GM12878 (cell line): ENCODE data around the gene MAPKBP1. TPM values are rescaled to one million over a fixed set of nuclear protein-coding genes. Genes with fewer than 3 reads are reported as not detected.

Source experiments
- ATAC-seq: fragments of 200-7000 bp; cut with Tn5 transposase; 3 replicates; pipeline ENCODE4 v1.9.1; 2020; ENCODE audit warnings: mild to moderate bottlenecking, moderate library complexity
- BruUV-seq: library from RNA; stranded (reverse); fragments of 400-500 nt; replicated peaks from 2 replicates; lab custom pipeline; 2021; lab: Mats Ljungman, UMichigan
- CTCF ChIA-PET: fragments of 300-600 bp; sonication (Branson Sonifier 250); formaldehyde crosslinking; extraction: SDS; loops from one replicate; lab custom pipeline; 2021; ENCODE audit warnings: inconsistent platforms; lab: Yijun Ruan, JAX
- POLR2A ChIA-PET: fragments of 350-600 bp; formaldehyde crosslinking; extraction: SDS; loops from one replicate; lab custom pipeline; 2021; ENCODE audit warnings: inconsistent platforms; lab: Charles Lee
- RAD21 ChIA-PET: fragments of 300-600 bp; sonication (Branson Sonifier 250); formaldehyde crosslinking; loops from one replicate; lab custom pipeline; 2023; ENCODE audit warnings: antibody characterized with exemption; ENCODE audit not compliant: unreplicated experiment; lab: Charles Lee
- SMC1A ChIA-PET: fragments of 300-600 bp; sonication (Branson Sonifier 250); formaldehyde crosslinking; loops from one replicate; lab custom pipeline; 2023; ENCODE audit not compliant: unreplicated experiment, uncharacterized antibody; lab: Charles Lee
- DNase-seq: peaks from one replicate; pipeline ENCODE4 v3.0.0-alpha.2; 2011; ENCODE audit warnings: low read depth, low spot score
- FAIRE-seq: peaks from 3 replicates; lab custom pipeline; 2011; peaks lifted over from hg19 to GRCh38; lab: Jason Lieb, UNC
- H2AFZ ChIP-seq: 2 replicates; pipeline ENCODE4 v1.6.0; 2011; ENCODE audit warnings: low read depth, low read length, control low read depth; ENCODE audit not compliant: control insufficient read depth
- H3K27ac ChIP-seq: 2 replicates; pipeline ENCODE4 v1.5.1; 2011; ENCODE audit warnings: control low read depth; ENCODE audit not compliant: control insufficient read depth, insufficient read depth
- H3K27me3 ChIP-seq, 2 experiments: replicated peaks in 1 of 2; 2 replicates each; pipeline versions ENCODE4 v1.6.0 to v1.6.1; 2011; ENCODE audit warnings: low read length in 1 of 2; ENCODE audit not compliant: control insufficient read depth in 2 of 2, insufficient read depth in 2 of 2
- H3K36me3 ChIP-seq, 2 experiments: 2 replicates each; pipeline ENCODE4 v1.5.1; 2011; ENCODE audit warnings: low read length in 1 of 2; ENCODE audit not compliant: control insufficient read depth in 2 of 2, insufficient read depth in 2 of 2
- H3K4me1 ChIP-seq: 2 replicates; pipeline ENCODE4 v1.6.1; 2011; ENCODE audit warnings: mild to moderate bottlenecking, low read length, moderate library complexity, mixed read lengths; ENCODE audit not compliant: control insufficient read depth, insufficient read depth
- H3K4me2 ChIP-seq: 2 replicates; pipeline ENCODE4 v1.6.0; 2011; ENCODE audit warnings: control low read depth; ENCODE audit not compliant: control insufficient read depth, insufficient read depth
- H3K4me3 ChIP-seq: fragments of 200-600 bp; sonication (generic); 2 replicates; pipeline ENCODE4 v1.5.1; 2016
- H3K79me2 ChIP-seq: 2 replicates; pipeline ENCODE4 v1.6.0; 2011; ENCODE audit warnings: low read length; ENCODE audit not compliant: control insufficient read depth, insufficient read depth
- H3K9ac ChIP-seq: 2 replicates; pipeline ENCODE4 v1.8.0; 2011; ENCODE audit warnings: low read length, control low read depth, mixed read lengths; ENCODE audit not compliant: control insufficient read depth, insufficient read depth
- H3K9me3 ChIP-seq: replicated peaks from 3 replicates; pipeline ENCODE4 v1.5.1; 2011; ENCODE audit warnings: mild to moderate bottlenecking, low read length; ENCODE audit not compliant: control insufficient read depth, insufficient read depth
- H4K20me1 ChIP-seq: 2 replicates; pipeline ENCODE4 v1.6.0; 2011; ENCODE audit not compliant: control insufficient read depth, insufficient read depth
- BACH1 ChIP-seq: fragments of 450-650 bp; IDR thresholded peaks from 2 replicates; pipeline ENCODE4 v1.6.1; 2017; ENCODE audit warnings: mild to moderate bottlenecking, borderline replicate concordance
- CBX5 ChIP-seq: sonication (generic); IDR thresholded peaks from 2 replicates; pipeline ENCODE4 v1.6.1; 2016; ENCODE audit warnings: low read depth, moderate library complexity, mild to moderate bottlenecking, inconsistent platforms
- EED ChIP-seq: sonication (generic); IDR thresholded peaks from 2 replicates; pipeline ENCODE4 v1.6.1; 2016; ENCODE audit warnings: antibody characterized with exemption, low read depth
- GABPA ChIP-seq: IDR thresholded peaks from 2 replicates; pipeline ENCODE4 v1.6.1; 2014; ENCODE audit warnings: antibody characterized with exemption, low read depth, mild to moderate bottlenecking, inconsistent platforms
- MEF2B ChIP-seq: fragments of 450-650 bp; IDR thresholded peaks from 2 replicates; pipeline ENCODE4 v1.6.1; 2018; ENCODE audit warnings: mild to moderate bottlenecking, moderate library complexity; ENCODE audit not compliant: partially characterized antibody, poor library complexity, severe bottlenecking
- MXI1 ChIP-seq: fragments of 150-350 bp; IDR thresholded peaks from 2 replicates; pipeline ENCODE4 v1.6.1; 2011; ENCODE audit warnings: low read depth, mild to moderate bottlenecking, inconsistent platforms, low read length, improper control_type of control experiment
- NBN ChIP-seq: fragments of 450-650 bp; IDR thresholded peaks from 2 replicates; pipeline ENCODE4 v1.6.1; 2016
- NR2F1 ChIP-seq: fragments of 450-650 bp; conservative IDR thresholded peaks from 2 replicates; pipeline ENCODE4 v1.6.1; 2017; ENCODE audit warnings: mild to moderate bottlenecking
- PML ChIP-seq: IDR thresholded peaks from 2 replicates; pipeline ENCODE4 v1.6.1; 2012; ENCODE audit warnings: low read length, inconsistent platforms
- RAD51 ChIP-seq: fragments of 450-650 bp; IDR thresholded peaks from 2 replicates; pipeline ENCODE4 v1.6.1; 2016; ENCODE audit warnings: moderate library complexity, mild to moderate bottlenecking, inconsistent platforms
- SMARCA5 ChIP-seq: fragments of 450-650 bp; IDR thresholded peaks from 2 replicates; pipeline ENCODE4 v1.6.1; 2017; ENCODE audit warnings: mild to moderate bottlenecking
- TCF7 ChIP-seq: IDR thresholded peaks from 2 replicates; pipeline ENCODE4 v1.6.1; 2014; ENCODE audit warnings: antibody characterized with exemption, borderline replicate concordance
- WRNIP1 ChIP-seq: IDR thresholded peaks from 2 replicates; pipeline ENCODE4 v1.6.1; 2011; ENCODE audit warnings: low read depth, low read length, improper control_type of control experiment, borderline replicate concordance
- ZNF207 ChIP-seq: fragments of 450-650 bp; IDR thresholded peaks from 2 replicates; pipeline ENCODE4 v1.6.1; 2014; ENCODE audit warnings: antibody characterized with exemption, mild to moderate bottlenecking, borderline replicate concordance
- ZNF622 ChIP-seq: fragments of 450-650 bp; IDR thresholded peaks from 2 replicates; pipeline ENCODE4 v1.6.1; 2017; ENCODE audit warnings: mild to moderate bottlenecking, inconsistent platforms
- WGBS: methylation state at CpG from one replicate; pipeline ENCODE4 v1.1.6; 2016; ENCODE audit warnings: low lambda C conversion rate; ENCODE audit not compliant: insufficient replicate concordance, insufficient coverage; ENCODE audit errors: missing lambda C conversion rate; 5-methylcytosine and 5-hydroxymethylcytosine counted together
- in situ Hi-C: fragments of 300-500 bp; cut with MboI; formaldehyde crosslinking; loops from 9 replicates; pipeline ENCODE4 v1.14.3; 2018; ENCODE audit warnings: mixed read lengths
- intact Hi-C: fragments of 100-400 bp; cut with micrococcal nuclease; formaldehyde crosslinking; loops from one replicate; pipeline ENCODE4 v1.14.2; 2022; ENCODE audit not compliant: unreplicated experiment
- polyA plus RNA-seq, 11 experiments: library from polyadenylated mRNA; depleted of rRNA in 4 of 11; unstranded in 6 of 11; stranded (reverse) in 5 of 11; fragments of >200 nt; fragmentation: Nextera tagmentation in 4 of 11; fragmentation: Illumina TruSeq in 1 of 11; extraction: Ambion mirVana in 4 of 11; extraction: Trizol in 1 of 11; gene quantifications; 1 replicate in 1 of 11; 2 replicates in 10 of 11; pipeline versions ENCODE4 v1.2.1 to v1.2.3, GENCODE V29; 2011 to 2016; ENCODE audit warnings: inconsistent platforms in 2 of 11, missing spikeins in 2 of 11, low read depth in 1 of 11
- total RNA-seq, 4 experiments: library from RNA; depleted of rRNA in 3 of 4; stranded (reverse); fragments of >200 nt in 3 of 4; fragmentation: Illumina TruSeq in 1 of 4; extraction: Trizol in 1 of 4; gene quantifications; 2 replicates each; pipeline versions ENCODE4 v1.2.1 to v1.2.3, GENCODE V29; 2013 to 2021
- TF ChIP-seq, protein P1 (sequence below): IDR thresholded peaks from 2 replicates; pipeline ENCODE4 v1.6.1; 2011; ENCODE audit warnings: mild to moderate bottlenecking, low read depth, low read length, moderate library complexity; ENCODE audit not compliant: insufficient replicate concordance

Gene MAPKBP1
- total and polyA plus RNA-seq, 10 of the 15 experiments (the other 5 are each of a cell fraction or from before 2014, with no cell fraction given): 0.44 to 19.0 (median 7.3) TPM

DNA sequence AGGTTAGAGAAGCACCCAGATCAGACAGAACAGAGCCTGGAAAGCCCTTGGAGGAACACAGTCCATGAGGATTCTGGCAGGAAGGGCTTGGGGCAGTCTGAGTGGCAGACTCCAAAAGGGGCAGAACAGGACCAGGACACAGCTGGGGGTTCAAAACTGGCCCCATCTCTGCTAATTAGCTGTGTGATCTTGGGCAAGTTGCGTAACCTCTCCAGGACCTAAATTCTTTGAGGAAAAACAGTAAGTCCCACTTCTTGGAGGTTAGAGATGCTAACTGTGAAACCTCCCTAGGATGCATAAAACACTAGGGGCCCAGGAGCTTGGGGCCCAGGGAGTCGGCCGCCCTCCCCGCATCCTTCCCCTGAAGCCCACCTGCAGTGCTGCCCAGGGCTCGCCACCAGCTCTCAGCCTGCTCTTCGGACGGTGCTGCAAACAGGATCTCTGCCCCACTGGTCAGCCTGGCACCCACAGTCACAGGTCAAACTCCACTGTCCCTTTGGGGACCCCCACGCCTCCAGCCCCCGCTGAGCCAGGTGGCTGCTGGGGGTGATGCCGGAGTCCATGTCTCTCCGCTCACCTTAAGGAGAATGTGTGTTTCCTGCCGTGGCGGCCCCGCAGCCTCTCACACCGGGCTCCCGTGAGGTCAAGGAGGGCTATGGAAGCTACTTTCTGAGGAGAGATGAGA is 76.3 kb downstream of the MAPKBP1 start:
- Histone ChIP-seq H3K27ac (no peak overlapping the region), H4K20me1 (no peaks in the 10 kb centered on the region; the same call in 1 of the 2 replicates), H3K9me3 (no peaks in the 10 kb centered on the region), H3K27me3 (no peaks in the 10 kb centered on the region), H3K4me3 (no peak overlapping the region), H3K4me2 (no peak overlapping the region), H3K9ac (no peak overlapping the region), H3K79me2 (no peaks in the 10 kb centered on the region), H3K36me3 (no peaks in the 10 kb centered on the region; a peak in 1 of 4 replicates), H2AFZ (no peak overlapping the region), H3K4me1 (no peaks in the 10 kb centered on the region)
- ChIA-PET RAD21 (no interaction called here), CTCF (no interaction called here), POLR2A (no interaction called here), SMC1A (no interaction called here)
- intact Hi-C loops: no loop called here
- in situ Hi-C loops: no loop called here
- TF ChIP-seq SMARCA5: no peak
- no peak for TF ChIP-seq NBN
- no peak for TF ChIP-seq PML
- TF ChIP-seq NR2F1: no peak
- no peak for TF ChIP-seq WRNIP1
- no peak for TF ChIP-seq TCF7
- TF ChIP-seq MXI1: no peak
- TF ChIP-seq EED: no peak
- no peak for TF ChIP-seq BACH1
- no peak for TF ChIP-seq CBX5
- TF ChIP-seq, protein P1, sequence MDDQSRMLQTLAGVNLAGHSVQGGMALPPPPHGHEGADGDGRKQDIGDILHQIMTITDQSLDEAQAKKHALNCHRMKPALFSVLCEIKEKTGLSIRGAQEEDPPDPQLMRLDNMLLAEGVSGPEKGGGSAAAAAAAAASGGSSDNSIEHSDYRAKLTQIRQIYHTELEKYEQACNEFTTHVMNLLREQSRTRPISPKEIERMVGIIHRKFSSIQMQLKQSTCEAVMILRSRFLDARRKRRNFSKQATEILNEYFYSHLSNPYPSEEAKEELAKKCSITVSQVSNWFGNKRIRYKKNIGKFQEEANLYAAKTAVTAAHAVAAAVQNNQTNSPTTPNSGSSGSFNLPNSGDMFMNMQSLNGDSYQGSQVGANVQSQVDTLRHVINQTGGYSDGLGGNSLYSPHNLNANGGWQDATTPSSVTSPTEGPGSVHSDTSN: no peak
- TF ChIP-seq ZNF622: no peak
- no peak for TF ChIP-seq GABPA
- TF ChIP-seq RAD51: no peak
- no peak for TF ChIP-seq ZNF207
- no peak for TF ChIP-seq MEF2B
- BruUV-seq: no TSS peak
- FAIRE-seq (no peak), DNase-seq (no peak), ATAC-seq (no peak)
- WGBS: 51% methylated on average over 16 of the region's 16 CpGs
